ENCODE measurements around the gene ZNF396.

ZNF396 gene

GRCh38 chr18:35335866-35336265 lies 41.3 kb downstream of the ZNF396 start:
- DNase-seq = no peak

GRCh38 chr18:35334821-35335220 lies 42.3 kb downstream of the ZNF396 start:
- no peak for DNase-seq

GRCh38 chr18:35334212-35334611 lies 42.9 kb downstream of the ZNF396 start:
- DNase-seq = no peak

- DNase-seq = no peak
Observed at GRCh38 chr18:35331367-35332087, 45.6 kb downstream of the ZNF396 start.

GRCh38 chr18:35328868-35329267 lies 48.3 kb downstream of the ZNF396 start:
- no peak for DNase-seq

- DNase-seq = no peak
Observed at GRCh38 chr18:35326695-35327387, 50.3 kb downstream of the ZNF396 start.

GRCh38 chr18:35324926-35325655 lies 52.0 kb downstream of the ZNF396 start:
- no peak for DNase-seq

- no peak for DNase-seq
Observed at GRCh38 chr18:35322486-35323458, 54.4 kb downstream of the ZNF396 start.
